ENCODE results near the gene WFIKKN2.

GRCh38 chr17:50853781-50854180, 18.4 kb downstream of the WFIKKN2 start:
- TF ChIP-seq EZH2 (IDR thresholded peaks at IDR 0.05; ENCODE audit: borderline replicate concordance, low read length) (no peak), CTCF (IDR thresholded peaks at IDR 0.05; ENCODE audit: low read length) (no peak)

Measured in OCI-LY1 (cell line).